Endometrial microvascular endothelial cells (primary cell): ENCODE results near the gene IL4I1. TPM values are rescaled to one million over a fixed set of nuclear protein-coding genes. Genes with fewer than 3 reads are reported as not detected.

ENCODE experiments used
- in situ Hi-C: cut with HindIII; loops from 2 replicates; pipeline ENCODE4 v1.10.0; 2017; ENCODE audit warnings: low sequenced_read_pairs, low pct_unique_long_range_greater_than_20kb; ENCODE audit errors: inconsistent ontology term
- total RNA-seq: library from RNA; depleted of rRNA; stranded (reverse); fragments of >200 nt; gene quantifications from one replicate; pipeline ENCODE4 v1.2.3, GENCODE V29; 2015; ENCODE audit errors: inconsistent ontology term

IL4I1 gene
- total RNA-seq, 1 donor from 2014 or later: 1.2 TPM

GRCh38 chr19:49857061-49857837 is 39.4 kb downstream of the IL4I1 start:
- in situ Hi-C loops: no loop called here

GRCh38 chr19:49856574-49857021 is 40.1 kb downstream of the IL4I1 start:
- in situ Hi-C loops: no loop called here

GRCh38 chr19:49855676-49856573 is 40.8 kb downstream of the IL4I1 start:
- in situ Hi-C loops: no loop called here

- in situ Hi-C loops: no loop called here
Measured at GRCh38 chr19:49855277-49855675, 41.4 kb downstream of the IL4I1 start.

- in situ Hi-C loops: no loop called here
Measured at GRCh38 chr19:49854378-49855263, 42.1 kb downstream of the IL4I1 start.

GRCh38 chr19:49853852-49854377 is 42.8 kb downstream of the IL4I1 start:
- in situ Hi-C loops: no loop called here

GRCh38 chr19:49852631-49853126 is 44.0 kb downstream of the IL4I1 start:
- in situ Hi-C loops: no loop called here

- in situ Hi-C loops: no loop called here
Measured at GRCh38 chr19:49851456-49852259, 45.0 kb downstream of the IL4I1 start.

- in situ Hi-C loops: no loop called here
Measured at GRCh38 chr19:49850487-49851342, 46.0 kb downstream of the IL4I1 start, which contains the start of gene PTOV1. TSS of gene PTOV1 (plus strand) at chr19:49851159.

GRCh38 chr19:49850221-49850486 is 46.5 kb downstream of the IL4I1 start:
- in situ Hi-C loops: no loop called here

GRCh38 chr19:49849433-49850220 is 47.1 kb downstream of the IL4I1 start:
- in situ Hi-C loops: no loop called here

GRCh38 chr19:49848938-49849337 is 47.7 kb downstream of the IL4I1 start:
- in situ Hi-C loops: no loop called here

GRCh38 chr19:49847731-49848696 is 48.7 kb downstream of the IL4I1 start:
- in situ Hi-C loops: no loop called here

GRCh38 chr19:49846408-49846807 is 50.3 kb downstream of the IL4I1 start:
- in situ Hi-C loops: no loop called here

- in situ Hi-C loops: no loop called here
Measured at GRCh38 chr19:49845414-49845813, 51.3 kb downstream of the IL4I1 start.
